K562 (cell line): ENCODE measurements around the gene SMIM13. TPM values are rescaled to one million over a fixed set of nuclear protein-coding genes. Genes with fewer than 3 reads are reported as not detected.

ENCODE experiments used
- BRD9 ChIP-seq: fragments of 450-650 bp; IDR thresholded peaks from 2 replicates; pipeline ENCODE4 v1.6.1; 2018; ENCODE audit warnings: low read depth; ENCODE audit not compliant: partially characterized antibody
- CREB1 ChIP-seq, 2 experiments: sonication (generic) in 1 of 2; formaldehyde crosslinking in 1 of 2; IDR thresholded peaks; 2 replicates each; pipeline versions ENCODE4 v1.6.1 to v1.8.0; 2012 to 2022; ENCODE audit warnings: inconsistent platforms in 1 of 2, mild to moderate bottlenecking in 1 of 2, missing genetic modification reagents in 1 of 2, moderate library complexity in 1 of 2
- FOXP1 ChIP-seq: sonication (generic); formaldehyde crosslinking; IDR thresholded peaks from 2 replicates; pipeline ENCODE4 v1.8.0; 2022; ENCODE audit warnings: mild to moderate bottlenecking, missing genetic modification reagents
- GABPA ChIP-seq: fragments of 200-800 bp; sonication (Bioruptor generic); conservative IDR thresholded peaks from 2 replicates; pipeline ENCODE4 v1.6.1; 2016; ENCODE audit warnings: low read depth, missing genetic modification characterization, missing compliant biosample characterization
- GTF2A2 ChIP-seq: IDR thresholded peaks from 2 replicates; pipeline ENCODE4 v1.6.1; 2016; ENCODE audit warnings: mild to moderate bottlenecking, missing genetic modification characterization, missing compliant biosample characterization
- NCOA4 ChIP-seq: fragments of 450-650 bp; IDR thresholded peaks from 2 replicates; pipeline ENCODE4 v1.6.1; 2018; ENCODE audit warnings: mild to moderate bottlenecking; ENCODE audit not compliant: partially characterized antibody
- NR2C1 ChIP-seq, 2 experiments: fragments of 450-650 bp; IDR thresholded peaks; 2 replicates each; pipeline ENCODE4 v1.6.1; 2017; ENCODE audit warnings: mild to moderate bottlenecking in 2 of 2, antibody characterized with exemption in 1 of 2, inconsistent platforms in 1 of 2, missing compliant biosample characterization in 1 of 2, missing genetic modification characterization in 1 of 2
- NUFIP1 ChIP-seq: fragments of 450-650 bp; IDR thresholded peaks from 2 replicates; pipeline ENCODE4 v1.6.1; 2018; ENCODE audit not compliant: partially characterized antibody
- OTX1 ChIP-seq: fragments of 450-650 bp; formaldehyde crosslinking; IDR thresholded peaks from 2 replicates; pipeline ENCODE4 v1.4.0; 2022; ENCODE audit warnings: mild to moderate bottlenecking
- SMARCE1 ChIP-seq: fragments of 450-650 bp; IDR thresholded peaks from 2 replicates; pipeline ENCODE4 v1.7.1; 2016; ENCODE audit warnings: mild to moderate bottlenecking
- SOX6 ChIP-seq: fragments of 450-650 bp; IDR thresholded peaks from 2 replicates; pipeline ENCODE4 v1.6.1; 2014; ENCODE audit warnings: mild to moderate bottlenecking
- TARDBP ChIP-seq: fragments of 450-650 bp; IDR thresholded peaks from 2 replicates; pipeline ENCODE4 v1.6.1; 2016
- TCF7 ChIP-seq: sonication (generic); IDR thresholded peaks from 2 replicates; pipeline ENCODE4 v1.6.1; 2016; ENCODE audit warnings: antibody characterized with exemption, borderline replicate concordance
- TEAD4 ChIP-seq, 2 experiments: sonication (generic) in 1 of 2; formaldehyde crosslinking in 1 of 2; IDR thresholded peaks; 2 replicates each; pipeline versions ENCODE4 v1.6.1 to v1.8.0; 2012 to 2022; ENCODE audit warnings: borderline replicate concordance in 1 of 2, inconsistent platforms in 1 of 2, low read length in 1 of 2, mild to moderate bottlenecking in 1 of 2, missing genetic modification reagents in 1 of 2
- TRIM24 ChIP-seq, 2 experiments: fragments of 450-650 bp; IDR thresholded peaks; 2 replicates each; pipeline ENCODE4 v1.6.1; 2016
- ZBED1 ChIP-seq: IDR thresholded peaks from 2 replicates; pipeline ENCODE4 v1.6.1; 2014
- ZNF253 ChIP-seq: fragments of 250-450 bp; sonication (Bioruptor Pico); conservative IDR thresholded peaks from 2 replicates; pipeline ENCODE4 v1.6.1; 2021; ENCODE audit warnings: mild to moderate bottlenecking
- ZNF76 ChIP-seq: fragments of 250-450 bp; sonication (Bioruptor Pico); IDR thresholded peaks from 2 replicates; pipeline ENCODE4 v1.4.0; 2020; ENCODE audit warnings: mild to moderate bottlenecking, moderate library complexity, borderline replicate concordance
- ZNF780A ChIP-seq: fragments of 250-450 bp; sonication (Bioruptor Pico); IDR thresholded peaks from 2 replicates; pipeline ENCODE4 v1.5.0; 2021; ENCODE audit warnings: mild to moderate bottlenecking
- ZNF79 ChIP-seq: fragments of 250-450 bp; sonication (Bioruptor Pico); IDR thresholded peaks from 2 replicates; pipeline ENCODE4 v1.4.0; 2020; ENCODE audit warnings: low read depth, mild to moderate bottlenecking, moderate library complexity
- polyA plus RNA-seq, 8 experiments: library from polyadenylated mRNA; depleted of rRNA in 4 of 8; stranded (reverse) in 5 of 8; unstranded in 3 of 8; fragments of >200 nt; fragmentation: Nextera tagmentation in 2 of 8; fragmentation: Illumina TruSeq in 1 of 8; extraction: Ambion mirVana in 2 of 8; extraction: Trizol in 1 of 8; gene quantifications; 2 replicates each; pipeline versions ENCODE4 v1.2.1 to v1.2.3, GENCODE V29; 2011 to 2014; ENCODE audit warnings: inconsistent platforms in 1 of 8, missing spikeins in 1 of 8
- total RNA-seq, 7 experiments: library from RNA; depleted of rRNA in 6 of 7; stranded (reverse); fragments of >200 nt in 6 of 7; fragmentation: Illumina TruSeq in 2 of 7; extraction: Trizol in 2 of 7; gene quantifications; 2 replicates each; pipeline versions ENCODE4 v1.2.1 to v1.2.3, GENCODE V29; 2011 to 2021; ENCODE audit warnings: low replicate concordance in 1 of 7
- TF ChIP-seq, protein P1 (sequence below): sonication (generic); formaldehyde crosslinking; IDR thresholded peaks from 2 replicates; pipeline ENCODE4 v1.9.0; 2022; ENCODE audit warnings: mild to moderate bottlenecking, missing genetic modification reagents
- TF ChIP-seq, protein P2 (sequence below): sonication (generic); formaldehyde crosslinking; IDR thresholded peaks from 2 replicates; pipeline ENCODE4 v1.8.0; 2023; ENCODE audit warnings: mild to moderate bottlenecking, missing genetic modification reagents
- TF ChIP-seq, protein P3 (sequence below): fragments of 450-650 bp; IDR thresholded peaks from 2 replicates; pipeline ENCODE4 v1.6.1; 2016; ENCODE audit warnings: low read depth, mild to moderate bottlenecking, moderate library complexity
- TF ChIP-seq, protein P4 (sequence below): fragments of 250-450 bp; sonication (Bioruptor Pico); IDR thresholded peaks from 2 replicates; pipeline ENCODE4 v1.5.0; 2021; ENCODE audit warnings: mild to moderate bottlenecking, moderate library complexity

Gene SMIM13
- total and polyA plus RNA-seq, 9 of the 15 experiments (the other 6 are each of a cell fraction or from before 2014, with no cell fraction given), result 5.5 to 24.8 (median 11.7) TPM

DNA sequence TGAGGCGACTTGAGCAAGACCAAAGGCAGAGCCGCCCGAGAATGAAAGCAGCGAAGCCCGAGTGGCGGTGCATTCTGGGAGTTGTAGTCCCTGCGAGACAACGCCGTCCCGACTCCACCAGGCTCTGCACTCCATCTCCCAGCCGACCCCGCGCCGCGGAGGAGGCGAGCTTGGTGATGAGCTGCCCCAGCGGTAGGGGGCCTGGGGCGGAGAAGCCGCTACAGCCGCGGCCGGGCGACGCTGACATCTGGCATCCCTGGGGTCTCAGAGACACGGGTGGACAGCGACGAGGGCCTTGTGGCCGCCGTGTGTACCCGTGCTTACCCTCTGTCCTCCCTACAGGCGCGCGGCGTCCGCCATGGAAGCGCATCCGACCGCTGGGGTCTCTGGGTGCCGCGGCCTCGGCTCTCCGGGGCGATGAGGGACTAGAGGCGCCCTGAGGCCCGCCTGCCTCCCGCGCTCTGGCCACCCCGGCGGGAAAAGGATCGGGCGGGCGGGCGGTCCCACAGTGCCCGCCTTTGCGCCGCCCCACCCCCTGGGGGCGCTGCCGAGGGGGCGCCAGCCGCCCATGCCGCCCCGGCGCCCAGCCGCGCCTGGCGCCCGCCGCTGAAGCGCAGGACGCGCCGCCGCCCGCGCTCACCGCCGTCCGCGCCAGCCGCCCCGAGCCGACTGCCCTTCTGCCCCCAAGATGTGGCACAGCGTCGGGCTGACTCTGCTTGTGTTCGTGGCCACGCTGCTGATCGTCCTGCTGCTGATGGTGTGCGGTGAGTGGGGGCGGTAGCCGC lies at the start of gene SMIM13 (continued):
- TF ChIP-seq TEAD4 (IDR thresholded peaks at IDR 0.05; ENCODE audit: low read length) (peak; percentile 40; the same call in 1 of the 2 replicates), TEAD4 (CRISPR knock-in tag; IDR thresholded peaks at IDR 0.05; ENCODE audit: borderline replicate concordance) (no peak), TCF7 (peak; percentile 75; the same call in 1 of the 2 replicates), OTX1 (CRISPR knock-in tag) (no peak), BRD9 (no peak), ZNF253 (no peak), NUFIP1 (no peak), SMARCE1 (no peak), ZNF79 (CRISPR knock-in tag) (no peak), NR2C1 (IDR thresholded peaks at IDR 0.05) (no peak), NR2C1 (tag; IDR thresholded peaks at IDR 0.05) (peak; percentile 82), GTF2A2 (tag) (no peak), NCOA4 (no peak), ZBED1 (peak; percentile 67; the same call in 1 of the 2 replicates), SOX6 (peak; percentile 40), GABPA (tag) (peak; percentile 48), TARDBP (peak; percentile 78; the same call in 1 of the 2 replicates), TRIM24 (IDR thresholded peaks at IDR 0.05) (peak in 1 of 2 experiments; percentile 81; a peak in 1 of 4 replicates), ZNF780A (CRISPR knock-in tag) (no peak), ZNF76 (CRISPR knock-in tag) (peak; percentile 33; the same call in 1 of the 2 replicates), FOXP1 (CRISPR knock-in tag) (peak; percentile 67; the same call in 1 of the 2 replicates), CREB1 (IDR thresholded peaks at IDR 0.05) (peak; percentile 83), CREB1 (CRISPR knock-in tag; IDR thresholded peaks at IDR 0.05) (peak; percentile 74)
- TF ChIP-seq, protein P1, sequence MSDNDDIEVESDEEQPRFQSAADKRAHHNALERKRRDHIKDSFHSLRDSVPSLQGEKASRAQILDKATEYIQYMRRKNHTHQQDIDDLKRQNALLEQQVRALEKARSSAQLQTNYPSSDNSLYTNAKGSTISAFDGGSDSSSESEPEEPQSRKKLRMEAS (CRISPR knock-in tag), result peak; percentile 67
- TF ChIP-seq, protein P2, sequence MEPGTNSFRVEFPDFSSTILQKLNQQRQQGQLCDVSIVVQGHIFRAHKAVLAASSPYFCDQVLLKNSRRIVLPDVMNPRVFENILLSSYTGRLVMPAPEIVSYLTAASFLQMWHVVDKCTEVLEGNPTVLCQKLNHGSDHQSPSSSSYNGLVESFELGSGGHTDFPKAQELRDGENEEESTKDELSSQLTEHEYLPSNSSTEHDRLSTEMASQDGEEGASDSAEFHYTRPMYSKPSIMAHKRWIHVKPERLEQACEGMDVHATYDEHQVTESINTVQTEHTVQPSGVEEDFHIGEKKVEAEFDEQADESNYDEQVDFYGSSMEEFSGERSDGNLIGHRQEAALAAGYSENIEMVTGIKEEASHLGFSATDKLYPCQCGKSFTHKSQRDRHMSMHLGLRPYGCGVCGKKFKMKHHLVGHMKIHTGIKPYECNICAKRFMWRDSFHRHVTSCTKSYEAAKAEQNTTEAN (CRISPR knock-in tag), result no peak
- TF ChIP-seq, protein P3, sequence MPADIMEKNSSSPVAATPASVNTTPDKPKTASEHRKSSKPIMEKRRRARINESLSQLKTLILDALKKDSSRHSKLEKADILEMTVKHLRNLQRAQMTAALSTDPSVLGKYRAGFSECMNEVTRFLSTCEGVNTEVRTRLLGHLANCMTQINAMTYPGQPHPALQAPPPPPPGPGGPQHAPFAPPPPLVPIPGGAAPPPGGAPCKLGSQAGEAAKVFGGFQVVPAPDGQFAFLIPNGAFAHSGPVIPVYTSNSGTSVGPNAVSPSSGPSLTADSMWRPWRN, result no peak
- TF ChIP-seq, protein P4, sequence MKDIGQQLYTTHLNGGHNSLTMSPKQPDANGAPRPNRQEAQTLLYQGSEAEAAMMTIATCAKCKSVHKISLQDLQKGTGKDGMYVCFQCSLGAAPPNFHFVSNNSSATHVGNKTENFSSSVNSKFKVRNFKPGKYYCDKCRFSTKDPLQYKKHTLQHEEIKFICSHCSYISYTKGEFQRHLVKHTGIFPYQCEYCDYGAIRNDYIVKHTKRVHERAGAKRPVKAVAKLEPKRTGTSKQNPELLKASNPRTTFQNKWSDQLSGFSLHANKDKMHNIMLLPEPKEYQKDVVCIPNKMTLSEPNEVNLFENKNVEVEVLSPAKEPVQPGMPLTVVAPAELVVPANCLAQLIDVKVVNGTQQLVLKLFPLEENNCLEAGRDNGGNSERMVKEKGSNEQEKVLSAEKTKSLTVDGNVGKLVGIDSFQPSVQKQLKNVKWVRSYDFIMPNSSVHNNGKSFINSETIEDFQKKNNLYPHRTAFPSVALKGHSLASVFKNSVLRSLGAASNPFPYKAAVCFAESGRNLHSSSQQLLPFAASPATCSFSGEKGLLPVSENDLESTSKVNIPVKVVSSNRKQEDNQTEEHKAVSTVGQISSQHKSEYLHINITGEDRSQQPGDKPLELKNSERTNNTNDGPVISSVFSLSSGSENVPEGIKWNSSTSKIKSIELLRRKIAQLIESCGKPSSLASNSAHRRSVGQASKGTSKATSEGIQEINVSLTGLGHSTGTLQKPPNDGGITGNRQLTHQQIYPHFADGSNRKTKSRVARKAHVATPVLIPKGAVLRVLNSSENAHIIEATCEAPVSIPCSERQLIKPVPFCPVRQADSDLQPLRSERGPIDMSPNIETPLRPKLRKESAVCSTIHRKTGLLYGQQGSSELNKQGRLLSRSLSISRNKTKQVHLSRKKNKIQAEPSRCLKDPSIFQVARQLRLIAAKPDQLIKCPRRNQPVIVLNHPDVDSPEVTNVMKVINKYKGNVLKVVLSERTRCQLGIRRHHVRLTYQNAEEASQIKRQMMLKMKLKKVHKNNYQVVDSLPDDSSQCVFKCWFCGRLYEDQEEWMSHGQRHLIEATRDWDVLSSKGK (CRISPR knock-in tag), result no peak
